ENCODE results near the gene GRID2IP.

GRID2IP gene

GRCh38 chr7:6520163-6520981 lies 30.9 kb downstream of the GRID2IP start:
- DNase-seq (ENCODE audit: low spot score) = no peak

- DNase-seq (ENCODE audit: low spot score) = peak; percentile 74
These were observed 34.8 kb downstream of the GRID2IP start for GRCh38 chr7:6516387-6516983.

GRCh38 chr7:6513541-6513940 lies 37.7 kb downstream of the GRID2IP start:
- DNase-seq (ENCODE audit: low spot score) = no peak

- no peak for DNase-seq (ENCODE audit: low spot score)
These were observed 38.4 kb downstream of the GRID2IP start for GRCh38 chr7:6512892-6513291.

GRCh38 chr7:6510476-6511133 lies 40.7 kb downstream of the GRID2IP start:
- DNase-seq (ENCODE audit: low spot score) = no peak

- no peak for DNase-seq (ENCODE audit: low spot score)
These were observed 42.3 kb downstream of the GRID2IP start for GRCh38 chr7:6508950-6509349.

GRCh38 chr7:6508539-6508938 lies 42.7 kb downstream of the GRID2IP start:
- no peak for DNase-seq (ENCODE audit: low spot score)

- DNase-seq (ENCODE audit: low spot score) = no peak
These were observed 43.4 kb downstream of the GRID2IP start for GRCh38 chr7:6507906-6508305.

GRCh38 chr7:6505685-6506559 lies 45.3 kb downstream of the GRID2IP start:
- no peak for DNase-seq (ENCODE audit: low spot score)

- no peak for DNase-seq (ENCODE audit: low spot score)
These were observed 46.3 kb downstream of the GRID2IP start for GRCh38 chr7:6504996-6505395.

GRCh38 chr7:6502886-6503285 lies 48.4 kb downstream of the GRID2IP start:
- no peak for DNase-seq (ENCODE audit: low spot score)

- no peak for DNase-seq (ENCODE audit: low spot score)
These were observed 49.4 kb downstream of the GRID2IP start for GRCh38 chr7:6501586-6502564.

GRCh38 chr7:6500691-6501090 lies 50.6 kb downstream of the GRID2IP start:
- DNase-seq (ENCODE audit: low spot score) = no peak

GRCh38 chr7:6497994-6498393 lies 53.3 kb downstream of the GRID2IP start:
- no peak for DNase-seq (ENCODE audit: low spot score)

GRCh38 chr7:6497637-6497905 lies 53.7 kb downstream of the GRID2IP start:
- DNase-seq (ENCODE audit: low spot score) = no peak

GRCh38 chr7:6496842-6497636 lies 54.2 kb downstream of the GRID2IP start:
- no peak for DNase-seq (ENCODE audit: low spot score)

GRCh38 chr7:6495597-6496262 lies 55.5 kb downstream of the GRID2IP start:
- DNase-seq (ENCODE audit: low spot score) = no peak

GRCh38 chr7:6494365-6494764 lies 56.9 kb downstream of the GRID2IP start:
- DNase-seq (ENCODE audit: low spot score) = no peak

- no peak for DNase-seq (ENCODE audit: low spot score)
These were observed 60.1 kb downstream of the GRID2IP start for GRCh38 chr7:6491194-6491593.

- DNase-seq (ENCODE audit: low spot score) = no peak
These were observed 61.6 kb downstream of the GRID2IP start for GRCh38 chr7:6489612-6490011.
